GM21619 (cell line): ENCODE measurements around the gene HDAC11.
"Not testable (repeated sequence)": the region's sequence is repeated elsewhere in the genome, so short reads cannot be mapped to it uniquely, and the experiment has no call there.

Source experiments
- ATAC-seq: cut with Tn5 transposase; IDR thresholded peaks from one replicate; pipeline ENCODE4 v1.9.1; 2021; ENCODE audit not compliant: unreplicated experiment

HDAC11 gene

GRCh38 chr3:13492976-13493866 lies 13.1 kb downstream of the HDAC11 start:
- ATAC-seq = no peak

DNA sequence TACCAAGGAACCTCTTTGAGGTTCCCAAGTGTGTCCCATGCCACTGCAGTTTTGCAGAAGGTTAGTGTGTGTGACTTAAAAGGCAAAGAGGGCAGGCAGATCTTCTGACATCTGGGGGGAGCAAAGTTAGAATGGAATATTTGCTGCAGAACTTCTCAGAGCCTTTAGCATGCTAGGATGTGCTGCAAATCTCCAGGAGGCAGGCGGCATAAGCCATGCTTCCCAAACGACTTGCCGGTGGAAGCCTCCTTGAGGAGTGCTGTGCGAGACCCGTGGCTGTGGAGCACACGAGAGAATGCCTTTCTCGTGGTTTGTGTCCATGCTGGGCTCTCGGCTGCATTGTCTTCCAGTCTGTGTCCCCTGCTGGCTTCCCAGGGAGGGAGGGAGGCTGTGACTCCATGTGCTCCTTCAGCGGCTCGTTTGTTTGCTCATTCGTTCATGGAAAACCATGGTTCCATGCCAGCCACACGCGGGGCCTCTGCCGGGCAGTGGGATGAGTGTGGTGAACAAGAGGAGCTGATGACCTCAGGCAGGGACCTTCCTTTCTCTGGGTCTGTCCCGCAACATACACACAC lies 13.8 kb downstream of the HDAC11 start:
- no peak for ATAC-seq

DNA sequence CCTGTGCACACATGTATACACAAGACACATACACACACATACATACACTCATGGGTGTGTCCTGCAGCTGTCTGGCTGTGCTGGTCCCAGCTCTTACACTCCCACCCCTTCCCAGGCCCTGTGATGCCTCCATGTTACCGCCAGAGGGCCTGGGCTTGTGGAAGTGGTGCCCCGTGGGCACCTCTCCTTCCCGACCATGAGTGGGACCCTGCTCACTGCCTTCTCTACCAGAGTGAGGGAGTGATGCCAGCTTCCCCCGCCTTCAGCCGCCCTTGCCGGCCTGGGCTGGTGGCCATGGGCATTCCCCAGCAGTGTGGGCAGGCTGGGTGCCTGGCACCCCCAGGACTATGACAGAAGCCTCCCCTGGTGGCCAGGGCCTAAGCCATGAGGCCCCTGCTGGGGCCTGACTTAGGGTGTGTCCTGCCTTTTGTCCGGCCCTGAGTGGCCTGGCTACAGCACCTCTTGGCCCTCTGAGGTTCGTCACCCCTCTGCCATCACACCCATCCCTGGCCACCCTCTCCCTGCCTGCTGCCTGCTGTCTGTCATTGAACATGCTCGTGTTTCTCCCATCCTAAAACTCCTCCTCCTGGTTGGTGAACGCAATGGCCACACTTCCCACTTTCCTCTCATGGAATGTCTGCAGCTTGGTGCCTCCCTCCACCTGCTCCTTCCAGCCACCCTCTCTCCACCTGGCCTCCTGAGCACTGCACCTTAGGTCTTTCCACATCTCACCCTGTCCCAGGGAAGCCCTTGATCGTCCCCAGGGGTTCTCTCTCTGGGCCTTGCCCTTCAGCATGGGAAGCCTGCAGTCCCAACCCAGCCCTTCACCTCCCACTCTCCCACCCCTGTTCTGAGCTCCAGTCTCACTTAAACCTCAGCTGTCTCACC lies 14.6 kb downstream of the HDAC11 start:
- no peak for ATAC-seq

GRCh38 chr3:13495351-13495813 lies 15.3 kb downstream of the HDAC11 start:
- ATAC-seq = no peak

DNA sequence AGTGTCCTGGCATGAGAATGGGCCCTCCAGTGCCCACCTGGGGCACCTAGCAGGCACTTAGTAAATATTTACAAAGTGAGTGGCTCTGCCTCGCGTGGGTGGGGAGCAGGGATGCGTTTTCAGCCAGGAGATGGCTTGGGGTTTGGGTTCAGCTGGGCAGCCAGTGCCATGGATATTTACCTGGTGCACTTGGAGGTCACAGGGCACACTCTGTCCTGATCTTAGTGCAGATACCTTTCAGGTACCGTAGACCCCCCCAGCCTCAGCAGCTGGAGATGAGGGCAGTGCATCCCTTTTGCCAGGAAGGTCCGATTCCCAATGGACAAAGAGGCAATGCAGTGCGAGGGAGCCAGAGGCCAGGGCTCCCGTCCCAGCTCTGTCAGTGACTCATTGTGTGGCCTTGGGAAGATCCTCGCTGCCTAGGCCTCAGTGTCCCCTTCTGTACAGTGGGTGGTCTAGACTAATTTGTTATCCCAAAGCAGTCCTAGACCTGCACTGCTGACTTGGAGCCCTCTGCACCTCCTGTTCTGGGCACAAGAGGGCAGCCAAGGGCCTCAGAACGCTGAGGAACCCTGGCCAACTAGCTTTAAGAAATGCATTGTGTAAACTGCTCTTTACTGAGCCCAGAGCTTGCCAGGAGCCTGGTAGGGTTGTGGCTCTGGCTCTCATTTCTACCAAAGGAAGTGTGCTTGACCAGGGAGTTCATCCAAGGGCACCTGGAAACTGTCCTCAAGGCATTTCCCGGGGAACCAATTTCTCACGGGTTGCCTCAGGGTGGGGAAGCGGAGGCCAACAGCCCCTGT lies 16.0 kb downstream of the HDAC11 start:
- ATAC-seq = no peak

GRCh38 chr3:13496879-13497278 lies 16.8 kb downstream of the HDAC11 start:
- ATAC-seq = no peak

DNA sequence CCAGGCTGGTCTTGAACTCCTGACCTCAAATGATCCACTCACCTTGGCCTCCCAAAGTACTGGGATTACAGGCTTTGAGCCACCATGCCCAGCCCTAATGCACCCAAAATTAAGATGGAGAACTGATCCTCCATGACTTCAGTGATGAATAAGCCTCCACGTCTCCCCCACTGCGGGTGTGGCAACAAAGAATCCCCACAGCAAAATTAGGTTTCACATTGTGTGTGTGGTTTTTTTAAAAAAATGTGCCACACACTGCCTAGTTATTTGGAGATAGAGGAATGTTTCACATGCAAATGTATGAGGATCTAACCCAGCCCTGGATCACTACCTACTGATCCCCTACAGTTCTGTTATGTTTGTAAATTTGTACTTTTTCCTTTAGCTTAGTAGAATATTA lies 17.3 kb downstream of the HDAC11 start:
- no peak for ATAC-seq

- no peak for ATAC-seq
These were observed 18.4 kb downstream of the HDAC11 start for GRCh38 chr3:13498354-13499060.

GRCh38 chr3:13499246-13499645 lies 19.1 kb downstream of the HDAC11 start:
- not testable (repeated sequence) for ATAC-seq

DNA sequence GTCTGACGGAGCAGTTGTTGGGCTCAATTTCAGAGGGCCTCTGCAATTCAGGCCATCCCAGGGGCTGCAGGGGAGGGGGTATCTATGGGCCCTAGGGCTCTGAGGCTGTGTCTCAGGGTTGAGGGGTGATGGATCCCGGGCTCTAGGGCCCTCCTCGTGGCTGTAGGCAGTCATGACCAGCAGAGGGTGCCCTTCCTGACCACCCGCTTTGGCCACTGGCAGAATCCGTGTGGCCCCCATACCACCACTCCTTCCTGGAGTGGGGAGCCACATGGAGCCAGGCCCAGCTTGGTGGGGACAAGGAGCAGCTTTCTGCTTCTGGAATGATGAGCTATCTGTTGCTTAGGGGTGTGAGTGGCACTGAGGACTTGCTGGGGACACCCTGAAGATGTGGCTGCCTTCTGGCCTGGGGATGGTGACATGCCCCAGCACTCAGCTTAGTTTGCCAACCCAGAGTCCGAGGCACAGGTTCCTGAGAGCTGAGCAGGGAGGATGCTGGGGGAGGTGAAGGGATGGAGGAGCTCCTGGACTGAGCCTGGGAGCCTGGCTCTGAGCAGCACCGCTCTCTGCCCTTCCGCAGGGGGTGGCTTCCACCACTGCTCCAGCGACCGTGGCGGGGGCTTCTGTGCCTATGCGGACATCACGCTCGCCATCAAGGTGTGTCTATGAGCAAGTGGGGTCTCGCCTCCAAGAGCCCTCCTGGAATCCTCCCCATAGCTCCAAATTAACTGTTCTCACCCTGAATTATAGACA lies 20.2 kb downstream of the HDAC11 start:
- no peak for ATAC-seq

DNA sequence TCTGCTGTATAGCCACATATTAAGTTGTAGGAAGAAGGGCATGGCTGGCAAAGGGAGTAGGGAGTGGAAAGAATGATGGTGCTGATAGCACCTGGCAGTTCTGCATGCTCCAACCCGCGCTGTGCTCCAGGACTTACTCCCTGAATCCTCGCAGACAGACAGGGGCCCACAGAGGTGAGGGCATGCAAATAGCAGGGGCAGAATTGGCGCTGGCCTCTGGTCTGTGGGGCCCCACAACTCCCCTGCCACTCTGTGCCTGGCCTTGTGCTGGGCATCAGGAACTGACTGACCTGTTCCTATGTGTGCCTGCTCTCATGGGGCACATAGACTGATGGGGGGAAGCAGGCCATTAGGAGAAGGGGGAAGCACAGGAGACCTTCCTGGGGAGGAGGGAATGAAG lies 20.9 kb downstream of the HDAC11 start:
- ATAC-seq = no peak

GRCh38 chr3:13501521-13501920 lies 21.4 kb downstream of the HDAC11 start:
- no peak for ATAC-seq

- no peak for ATAC-seq
These were observed 22.1 kb downstream of the HDAC11 start for GRCh38 chr3:13501958-13502790.

DNA sequence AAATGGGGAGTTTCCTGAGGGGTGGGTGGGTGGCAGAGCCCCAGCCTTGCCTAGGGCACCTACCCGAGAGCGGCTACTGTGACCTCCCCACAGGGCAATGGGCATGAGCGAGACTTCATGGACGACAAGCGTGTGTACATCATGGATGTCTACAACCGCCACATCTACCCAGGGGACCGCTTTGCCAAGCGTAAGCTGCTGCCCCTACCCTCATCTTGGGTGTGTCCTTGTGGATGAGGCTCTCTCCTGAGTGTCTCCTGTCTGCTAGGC lies 22.6 kb downstream of the HDAC11 start:
- no peak for ATAC-seq

DNA sequence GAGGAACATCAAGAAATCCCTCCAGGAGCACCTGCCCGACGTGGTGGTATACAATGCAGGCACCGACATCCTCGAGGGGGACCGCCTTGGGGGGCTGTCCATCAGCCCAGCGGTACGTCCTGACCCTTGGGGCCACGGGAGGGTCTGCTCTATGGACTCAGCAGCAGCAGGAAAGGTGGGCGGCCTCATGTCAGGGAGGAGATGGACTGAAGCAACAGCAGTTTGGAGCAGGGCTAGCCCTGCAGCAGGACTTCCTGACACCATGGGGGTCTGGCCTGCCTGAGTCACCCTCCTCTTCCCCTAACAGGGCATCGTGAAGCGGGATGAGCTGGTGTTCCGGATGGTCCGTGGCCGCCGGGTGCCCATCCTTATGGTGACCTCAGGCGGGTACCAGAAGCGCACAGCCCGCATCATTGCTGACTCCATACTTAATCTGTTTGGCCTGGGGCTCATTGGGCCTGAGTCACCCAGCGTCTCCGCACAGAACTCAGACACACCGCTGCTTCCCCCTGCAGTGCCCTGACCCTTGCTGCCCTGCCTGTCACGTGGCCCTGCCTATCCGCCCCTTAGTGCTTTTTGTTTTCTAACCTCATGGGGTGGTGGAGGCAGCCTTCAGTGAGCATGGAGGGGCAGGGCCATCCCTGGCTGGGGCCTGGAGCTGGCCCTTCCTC lies 24.2 kb downstream of the HDAC11 start:
- ATAC-seq = no peak

DNA sequence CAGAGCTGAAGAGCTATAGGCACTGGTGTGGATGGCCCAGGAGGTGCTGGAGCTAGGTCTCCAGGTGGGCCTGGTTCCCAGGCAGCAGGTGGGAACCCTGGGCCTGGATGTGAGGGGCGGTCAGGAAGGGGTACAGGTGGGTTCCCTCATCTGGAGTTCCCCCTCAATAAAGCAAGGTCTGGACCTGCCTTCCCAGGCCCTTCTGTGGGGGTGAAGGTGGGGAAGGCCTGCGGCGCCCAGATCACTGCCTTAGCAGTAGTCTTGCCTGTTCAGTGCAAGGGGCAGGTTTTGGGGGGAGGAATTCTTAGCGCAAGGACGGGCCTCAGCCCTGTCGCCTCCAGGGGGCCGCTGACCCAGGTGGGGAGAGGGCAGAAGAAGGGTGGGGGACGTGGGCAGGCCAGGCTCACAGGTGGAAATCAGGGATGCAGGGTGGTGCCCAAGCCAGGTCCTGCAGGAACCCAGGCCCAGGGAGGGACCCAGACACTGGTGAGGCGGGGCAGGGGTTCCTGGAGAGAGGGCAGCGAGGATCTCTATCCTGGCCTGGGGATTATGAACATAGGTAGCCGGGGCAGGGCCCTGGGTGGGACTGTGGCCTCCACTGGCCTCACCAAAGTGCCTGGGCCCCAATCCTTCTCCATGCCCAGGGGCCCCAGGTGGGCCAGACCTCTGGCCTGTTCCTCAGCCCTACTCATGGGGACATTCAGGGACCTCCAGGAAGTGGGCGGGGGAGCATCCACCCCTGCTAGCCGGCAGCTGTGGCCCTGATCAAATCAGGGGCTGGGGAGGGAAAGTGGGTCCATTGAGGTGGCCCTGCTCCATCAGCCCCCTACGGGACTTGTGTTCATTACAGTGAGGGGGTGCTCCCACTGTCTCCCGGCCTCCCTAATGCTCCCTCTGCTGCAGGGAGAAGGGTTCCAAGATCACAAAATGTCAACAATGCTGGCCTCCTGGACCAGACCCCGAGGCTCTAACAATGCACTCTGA lies 25.3 kb downstream of the HDAC11 start:
- no peak for ATAC-seq

- ATAC-seq = no peak
These were observed 26.1 kb downstream of the HDAC11 start for GRCh38 chr3:13506239-13506638.
